SU-DHL-6 (cell line): ENCODE measurements around the gene ANKRD26.

Experiments used
- H2AFZ ChIP-seq: fragments of 200-600 bp; sonication (generic); 2 replicates; pipeline ENCODE4 v1.6.1; 2014; ENCODE audit warnings: low read depth, mild to moderate bottlenecking, moderate library complexity, mixed read lengths, antibody characterized with exemption, low read length; ENCODE audit not compliant: severe bottlenecking
- H3F3A ChIP-seq: fragments of 200-600 bp; shearing (Covaris generic); 2 replicates; pipeline ENCODE4 v1.6.0; 2016; ENCODE audit warnings: antibody characterized with exemption, mild to moderate bottlenecking; ENCODE audit not compliant: insufficient read depth
- H3K27ac ChIP-seq: fragments of 200-600 bp; sonication (generic); 2 replicates; pipeline ENCODE4 v1.5.1; 2016; ENCODE audit warnings: low read depth, mild to moderate bottlenecking, low read length, moderate library complexity, mixed read lengths
- H3K27me3 ChIP-seq: fragments of 200-600 bp; sonication (generic), shearing (Covaris generic); 2 replicates; pipeline ENCODE4 v1.6.0; 2014; ENCODE audit warnings: mild to moderate bottlenecking, low read length
- H3K36me3 ChIP-seq: fragments of 200-600 bp; sonication (generic); 2 replicates; pipeline ENCODE4 v1.6.1; 2014; ENCODE audit warnings: mild to moderate bottlenecking, low read length, mixed read lengths
- H3K4me2 ChIP-seq: fragments of 300-600, 200-600 bp; shearing (Covaris generic), sonication (generic); 2 replicates; pipeline ENCODE4 v1.6.0; 2014; ENCODE audit warnings: low read length, low read depth, mild to moderate bottlenecking; ENCODE audit not compliant: poor library complexity, severe bottlenecking
- H3K4me3 ChIP-seq: fragments of 200-600 bp; sonication (generic); 2 replicates; pipeline ENCODE4 v1.5.1; 2014; ENCODE audit warnings: antibody characterized with exemption, low read length, mild to moderate bottlenecking, mixed read lengths; ENCODE audit not compliant: insufficient read depth, poor library complexity, severe bottlenecking
- H3K79me2 ChIP-seq: fragments of 200-600 bp; sonication (generic); 2 replicates; pipeline ENCODE4 v1.6.1; 2014; ENCODE audit warnings: mild to moderate bottlenecking, low read length, moderate library complexity; ENCODE audit not compliant: insufficient read depth
- H3K9ac ChIP-seq: fragments of 200-600 bp; sonication (generic); 2 replicates; pipeline ENCODE4 v1.7.0; 2014; ENCODE audit warnings: mild to moderate bottlenecking, low read length
- H3K9me2 ChIP-seq: fragments of 200-600 bp; sonication (generic); replicated peaks from 2 replicates; pipeline ENCODE4 v1.6.1; 2014; ENCODE audit warnings: low read length; ENCODE audit not compliant: insufficient read depth
- H3K9me3 ChIP-seq: fragments of 200-600 bp; sonication (generic); 2 replicates; pipeline ENCODE4 v1.6.1; 2014; ENCODE audit warnings: low read length, mixed read lengths; ENCODE audit not compliant: insufficient read depth
- H4K20me1 ChIP-seq: fragments of 200-600 bp; sonication (generic); 2 replicates; pipeline ENCODE4 v1.6.1; 2014; ENCODE audit warnings: low read depth, mild to moderate bottlenecking, antibody characterized with exemption, low read length, moderate library complexity, mixed read lengths
- EZH2phosphoT487 ChIP-seq: fragments of 200-600 bp; sonication (generic), shearing (Covaris generic); conservative IDR thresholded peaks from 2 replicates; pipeline ENCODE4 v1.6.1; 2018; ENCODE audit warnings: mild to moderate bottlenecking, antibody characterized with exemption, low read length, moderate library complexity, mixed read lengths
- TF ChIP-seq, protein P1 (sequence below): fragments of 200-600 bp; sonication (generic); IDR thresholded peaks from one replicate; pipeline ENCODE4 v1.5.1; 2017; ENCODE audit warnings: antibody characterized with exemption, mild to moderate bottlenecking, low read length, moderate library complexity; ENCODE audit not compliant: insufficient read depth, poor library complexity, severe bottlenecking

Gene ANKRD26

DNA sequence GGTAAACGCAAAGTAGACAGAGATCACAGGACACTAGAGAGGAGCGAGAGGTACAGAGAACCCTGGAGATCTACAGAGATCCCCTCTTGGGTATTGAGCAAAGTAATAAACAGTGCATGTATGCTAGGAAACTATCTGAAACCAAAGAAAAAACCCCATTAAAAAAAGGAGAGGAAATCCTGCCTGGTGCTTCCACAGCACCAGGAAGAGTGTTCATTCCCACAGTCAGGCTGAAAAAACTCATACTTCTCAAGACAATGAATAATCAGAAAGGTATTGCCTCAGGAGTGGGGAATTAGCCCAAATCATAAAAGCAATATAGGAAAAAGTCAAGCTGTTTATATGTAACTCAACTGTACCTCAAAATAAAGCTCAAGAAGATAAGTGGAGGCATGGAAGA is 59.1 kb downstream of the ANKRD26 start:
- Histone ChIP-seq H3F3A (peaks cover 6% of the 10 kb centered on the region; the same call in 1 of the 2 replicates), H3K36me3 (peaks cover 53% of the 10 kb centered on the region), H3K9me2 (no peaks in the 10 kb centered on the region), H3K9ac (no peak overlapping the region), H3K9me3 (no peaks in the 10 kb centered on the region), H2AFZ (no peak overlapping the region), H3K27ac (no peak overlapping the region), H4K20me1 (no peaks in the 10 kb centered on the region), H3K79me2 (no peaks in the 10 kb centered on the region), H3K27me3 (no peaks in the 10 kb centered on the region), H3K4me3 (no peak overlapping the region), H3K4me2 (no peak overlapping the region)
- TF ChIP-seq, protein P1, sequence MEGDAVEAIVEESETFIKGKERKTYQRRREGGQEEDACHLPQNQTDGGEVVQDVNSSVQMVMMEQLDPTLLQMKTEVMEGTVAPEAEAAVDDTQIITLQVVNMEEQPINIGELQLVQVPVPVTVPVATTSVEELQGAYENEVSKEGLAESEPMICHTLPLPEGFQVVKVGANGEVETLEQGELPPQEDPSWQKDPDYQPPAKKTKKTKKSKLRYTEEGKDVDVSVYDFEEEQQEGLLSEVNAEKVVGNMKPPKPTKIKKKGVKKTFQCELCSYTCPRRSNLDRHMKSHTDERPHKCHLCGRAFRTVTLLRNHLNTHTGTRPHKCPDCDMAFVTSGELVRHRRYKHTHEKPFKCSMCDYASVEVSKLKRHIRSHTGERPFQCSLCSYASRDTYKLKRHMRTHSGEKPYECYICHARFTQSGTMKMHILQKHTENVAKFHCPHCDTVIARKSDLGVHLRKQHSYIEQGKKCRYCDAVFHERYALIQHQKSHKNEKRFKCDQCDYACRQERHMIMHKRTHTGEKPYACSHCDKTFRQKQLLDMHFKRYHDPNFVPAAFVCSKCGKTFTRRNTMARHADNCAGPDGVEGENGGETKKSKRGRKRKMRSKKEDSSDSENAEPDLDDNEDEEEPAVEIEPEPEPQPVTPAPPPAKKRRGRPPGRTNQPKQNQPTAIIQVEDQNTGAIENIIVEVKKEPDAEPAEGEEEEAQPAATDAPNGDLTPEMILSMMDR: no peak
- no peak for TF ChIP-seq EZH2phosphoT487

DNA sequence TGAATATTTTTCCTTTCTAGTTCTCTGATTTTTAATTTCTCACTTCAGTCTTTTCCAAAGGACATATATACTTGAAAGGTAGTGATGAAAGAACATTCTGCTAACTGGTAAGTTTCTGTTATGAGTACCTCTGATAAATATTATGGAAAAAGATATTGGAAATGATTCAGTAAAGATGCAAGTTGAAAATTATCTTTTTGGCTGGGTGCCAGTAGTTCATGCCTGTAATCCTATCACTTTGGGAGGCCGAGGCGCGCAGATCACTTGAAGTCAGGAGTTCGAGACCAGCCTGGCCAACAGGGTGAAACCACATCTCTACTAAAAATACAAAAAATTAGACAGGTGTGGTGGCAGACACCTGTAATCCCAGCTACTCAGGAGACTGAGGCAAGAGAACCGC is 62.1 kb downstream of the ANKRD26 start:
- Histone ChIP-seq H3K27ac (no peak overlapping the region), H3K27me3 (no peaks in the 10 kb centered on the region), H3K79me2 (no peaks in the 10 kb centered on the region), H3K9me3 (no peaks in the 10 kb centered on the region), H3K4me2 (no peak overlapping the region), H3F3A (peaks cover 7% of the 10 kb centered on the region), H3K9me2 (no peaks in the 10 kb centered on the region), H2AFZ (no peak overlapping the region), H3K4me3 (no peak overlapping the region), H3K9ac (no peak overlapping the region), H3K36me3 (peaks cover 56% of the 10 kb centered on the region), H4K20me1 (no peaks in the 10 kb centered on the region)
- TF ChIP-seq, protein P1: no peak
- no peak for TF ChIP-seq EZH2phosphoT487

DNA sequence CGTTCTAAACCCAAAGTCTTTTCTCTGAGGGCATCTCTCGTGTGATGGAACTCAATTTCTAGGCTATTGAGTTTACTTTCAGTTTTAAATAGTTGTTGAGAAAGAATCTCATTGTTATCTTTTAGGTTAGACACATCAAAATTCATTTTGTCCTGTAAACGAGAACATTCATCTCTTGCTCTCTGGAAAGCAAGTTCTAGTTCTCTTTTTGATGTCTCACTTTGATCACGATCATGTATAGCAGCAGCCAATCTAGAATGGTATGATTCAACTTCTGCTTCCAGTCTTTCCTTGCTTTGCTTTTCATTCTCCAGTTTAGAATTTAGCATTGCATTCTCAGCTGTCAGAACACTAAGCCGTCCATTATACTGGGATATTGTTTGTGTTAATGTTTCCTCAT is 65.1 kb downstream of the ANKRD26 start:
- Histone ChIP-seq H3K27ac (no peak overlapping the region), H3K4me2 (no peak overlapping the region), H2AFZ (no peak overlapping the region), H3K79me2 (no peaks in the 10 kb centered on the region), H4K20me1 (no peaks in the 10 kb centered on the region), H3K36me3 (peaks cover 53% of the 10 kb centered on the region), H3K4me3 (no peak overlapping the region), H3K9ac (no peak overlapping the region), H3K9me3 (no peaks in the 10 kb centered on the region), H3F3A (peaks cover 7% of the 10 kb centered on the region), H3K27me3 (no peaks in the 10 kb centered on the region), H3K9me2 (no peaks in the 10 kb centered on the region)
- no peak for TF ChIP-seq EZH2phosphoT487
- TF ChIP-seq, protein P1: no peak
